ENCODE results near the gene COP1. TPM values are rescaled to one million over a fixed set of nuclear protein-coding genes. Genes with fewer than 3 reads are reported as not detected.

COP1 gene
- total and polyA plus RNA-seq, 2 donors (not counting 1 experiment from before 2014, with no cell fraction given), result 18.7 to 68.5 TPM

DNA sequence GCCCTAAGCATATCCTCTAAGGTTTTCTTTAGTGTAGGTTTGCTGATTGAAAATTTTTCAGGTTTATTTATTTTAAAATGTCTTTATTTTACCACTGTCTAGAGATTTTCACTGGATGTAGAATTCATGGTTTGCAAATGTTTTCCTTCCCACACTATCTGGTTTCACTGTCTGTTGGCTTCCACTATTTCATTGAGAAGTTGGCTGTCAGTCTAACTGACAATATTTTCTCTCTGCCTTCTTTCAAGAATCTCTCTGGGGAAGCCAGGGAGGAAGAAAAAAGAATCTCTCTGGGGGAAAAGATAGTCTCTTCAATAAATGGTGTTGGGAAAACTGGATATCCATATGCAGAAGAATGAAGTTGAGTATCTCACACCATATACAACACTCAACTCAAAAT lies 226.0 kb downstream of the COP1 start:
- no peak overlapping the region for H3K27ac Mint-ChIP-seq
- Histone ChIP-seq H3K4me3 (ENCODE audit: control extremely low read depth in 1 of 5, extremely low read depth in 1 of 5, insufficient read depth in 1 of 5, low read depth in 2 of 5, low read length in 4 of 5) (no peak overlapping the region), H3K9ac (ENCODE audit: low read length) (no peak overlapping the region), H3K79me2 (ENCODE audit: control insufficient read depth, insufficient read depth, low read length) (no peaks in the 10 kb centered on the region), H3K9me3 (ENCODE audit: control extremely low read depth in 1 of 3, control insufficient read depth in 2 of 3, insufficient read depth in 1 of 3, low read length in 2 of 3) (peaks cover 4 to 16% (median 8%) of the 10 kb centered on the region in 3 donors), H3K27me3 (replicated peaks in 1 of 4; ENCODE audit: control extremely low read depth in 1 of 4, control insufficient read depth in 3 of 4, insufficient read depth in 4 of 4, low read length in 3 of 4) (no peaks in the 10 kb centered on the region), H3K27ac (ENCODE audit: low read length in 2 of 2) (no peak overlapping the region), H3K4me2 (replicated peaks; ENCODE audit: low read depth, low read length, poor library complexity, severe bottlenecking) (no peak overlapping the region), H4K20me1 (ENCODE audit: control insufficient read depth, insufficient read depth, low read length, poor library complexity, severe bottlenecking) (no peaks in the 10 kb centered on the region), H2AFZ (ENCODE audit: insufficient read depth, low read depth, low read length, poor library complexity, severe bottlenecking) (no peak overlapping the region), H3K4me1 (ENCODE audit: control insufficient read depth in 2 of 2, insufficient read depth in 2 of 2, low read length in 2 of 2) (no peaks in the 10 kb centered on the region), H3K36me3 (replicated peaks in 1 of 2; ENCODE audit: control extremely low read depth in 1 of 2, control insufficient read depth in 1 of 2, extremely low read depth in 1 of 2, insufficient read depth in 2 of 2, low read length in 1 of 2) (peaks cover 25 to 48% of the 10 kb centered on the region in 2 experiments)
- ChIA-PET POLR2A (no interaction called here), CTCF (no interaction called here)
- ATAC-seq (ENCODE audit: low read depth) (no peak), DNase-seq (no peak)
- TF ChIP-seq, protein P1, sequence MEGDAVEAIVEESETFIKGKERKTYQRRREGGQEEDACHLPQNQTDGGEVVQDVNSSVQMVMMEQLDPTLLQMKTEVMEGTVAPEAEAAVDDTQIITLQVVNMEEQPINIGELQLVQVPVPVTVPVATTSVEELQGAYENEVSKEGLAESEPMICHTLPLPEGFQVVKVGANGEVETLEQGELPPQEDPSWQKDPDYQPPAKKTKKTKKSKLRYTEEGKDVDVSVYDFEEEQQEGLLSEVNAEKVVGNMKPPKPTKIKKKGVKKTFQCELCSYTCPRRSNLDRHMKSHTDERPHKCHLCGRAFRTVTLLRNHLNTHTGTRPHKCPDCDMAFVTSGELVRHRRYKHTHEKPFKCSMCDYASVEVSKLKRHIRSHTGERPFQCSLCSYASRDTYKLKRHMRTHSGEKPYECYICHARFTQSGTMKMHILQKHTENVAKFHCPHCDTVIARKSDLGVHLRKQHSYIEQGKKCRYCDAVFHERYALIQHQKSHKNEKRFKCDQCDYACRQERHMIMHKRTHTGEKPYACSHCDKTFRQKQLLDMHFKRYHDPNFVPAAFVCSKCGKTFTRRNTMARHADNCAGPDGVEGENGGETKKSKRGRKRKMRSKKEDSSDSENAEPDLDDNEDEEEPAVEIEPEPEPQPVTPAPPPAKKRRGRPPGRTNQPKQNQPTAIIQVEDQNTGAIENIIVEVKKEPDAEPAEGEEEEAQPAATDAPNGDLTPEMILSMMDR (IDR thresholded peaks at IDR 0.05), result no peak
- TF ChIP-seq EZH2 (IDR thresholded peaks at IDR 0.05; ENCODE audit: borderline replicate concordance, insufficient read depth, low read depth, low read length, poor library complexity, severe bottlenecking), result no peak
- intact Hi-C loops (cut with micrococcal nuclease), result no loop called here
- H3K4me3 Mint-ChIP-seq, result no peak overlapping the region
- H3K27me3 Mint-ChIP-seq, result no peaks in the 10 kb centered on the region
- peaks cover 18% of the 10 kb centered on the region for H3K9me3 Mint-ChIP-seq (ENCODE audit: insufficient read depth)
- no peaks in the 10 kb centered on the region for H3K4me1 Mint-ChIP-seq

DNA sequence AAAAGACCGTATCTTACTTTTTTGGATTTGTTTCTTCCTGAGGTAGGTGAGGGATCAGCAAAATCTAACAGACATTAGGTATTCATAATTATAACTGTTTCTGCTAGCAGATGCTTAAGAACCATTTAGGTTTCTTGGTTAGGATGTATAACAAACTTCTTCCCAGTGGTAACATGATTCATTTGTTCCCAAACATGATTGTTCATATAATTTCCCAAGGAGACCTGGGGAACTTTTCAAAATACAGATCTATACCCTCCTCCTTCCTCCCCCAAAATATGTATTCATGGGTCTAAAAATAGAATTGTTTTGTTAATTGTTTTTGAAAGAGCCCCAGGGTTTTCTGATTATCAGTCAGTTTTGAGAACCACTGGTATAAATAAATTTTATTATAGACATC lies 228.2 kb downstream of the COP1 start:
- Histone ChIP-seq H3K27me3 (replicated peaks in 1 of 4; ENCODE audit: control extremely low read depth in 1 of 4, control insufficient read depth in 3 of 4, insufficient read depth in 4 of 4, low read length in 3 of 4) (no peaks in the 10 kb centered on the region), H3K4me1 (ENCODE audit: control insufficient read depth in 2 of 2, insufficient read depth in 2 of 2, low read length in 2 of 2) (no peaks in the 10 kb centered on the region), H3K4me3 (ENCODE audit: control extremely low read depth in 1 of 5, extremely low read depth in 1 of 5, insufficient read depth in 1 of 5, low read depth in 2 of 5, low read length in 4 of 5) (no peak overlapping the region), H2AFZ (ENCODE audit: insufficient read depth, low read depth, low read length, poor library complexity, severe bottlenecking) (no peak overlapping the region), H3K79me2 (ENCODE audit: control insufficient read depth, insufficient read depth, low read length) (no peaks in the 10 kb centered on the region), H4K20me1 (ENCODE audit: control insufficient read depth, insufficient read depth, low read length, poor library complexity, severe bottlenecking) (no peaks in the 10 kb centered on the region), H3K4me2 (replicated peaks; ENCODE audit: low read depth, low read length, poor library complexity, severe bottlenecking) (no peak overlapping the region), H3K27ac (ENCODE audit: low read length in 2 of 2) (no peak overlapping the region), H3K36me3 (replicated peaks in 1 of 2; ENCODE audit: control extremely low read depth in 1 of 2, control insufficient read depth in 1 of 2, extremely low read depth in 1 of 2, insufficient read depth in 2 of 2, low read length in 1 of 2) (peaks cover 15 to 34% of the 10 kb centered on the region in 2 experiments), H3K9me3 (ENCODE audit: control extremely low read depth in 1 of 3, control insufficient read depth in 2 of 3, insufficient read depth in 1 of 3, low read length in 2 of 3) (peaks cover 1 to 8% (median 3%) of the 10 kb centered on the region in 3 donors), H3K9ac (ENCODE audit: low read length) (no peak overlapping the region)
- Mint-ChIP-seq H3K27ac (no peak overlapping the region), H3K4me1 (no peaks in the 10 kb centered on the region), H3K27me3 (no peaks in the 10 kb centered on the region), H3K4me3 (no peak overlapping the region), H3K9me3 (ENCODE audit: insufficient read depth) (peaks cover 14% of the 10 kb centered on the region)
- TF ChIP-seq, protein P1 (IDR thresholded peaks at IDR 0.05), result no peak
- no peak for TF ChIP-seq EZH2 (IDR thresholded peaks at IDR 0.05; ENCODE audit: borderline replicate concordance, insufficient read depth, low read depth, low read length, poor library complexity, severe bottlenecking)
- POLR2A ChIA-PET, result no interaction called here
- DNase-seq (no peak), ATAC-seq (ENCODE audit: low read depth) (no peak)
- no CpG with 5 or more reads among the region's 1 CpG for WGBS (ENCODE audit: insufficient coverage)
- CTCF ChIA-PET, result no interaction called here
- intact Hi-C loops (cut with micrococcal nuclease), result no loop called here
